HCT116 (cell line): ENCODE data around the gene RPL13A. TPM values are rescaled to one million over a fixed set of nuclear protein-coding genes. Genes with fewer than 3 reads are reported as not detected.

ENCODE experiments used
- ATAC-seq: fragments of 200-7000 bp; cut with Tn5 transposase; 2 replicates; pipeline ENCODE4 v1.9.1; 2020; ENCODE audit warnings: mild to moderate bottlenecking, moderate library complexity
- BruUV-seq: library from RNA; stranded (reverse); fragments of 400-500 nt; replicated peaks from 2 replicates; lab custom pipeline; 2021; lab: Mats Ljungman, UMichigan
- CTCF ChIA-PET: fragments of 300-600 bp; sonication (Branson Sonifier 250); formaldehyde crosslinking; loops from one replicate; lab custom pipeline; 2021; ENCODE audit warnings: antibody characterized with exemption; lab: Charles Lee
- POLR2A ChIA-PET: fragments of 300-600, 350-600 bp; sonication (Branson Sonifier 250); formaldehyde crosslinking; loops from one replicate; lab custom pipeline; 2021; ENCODE audit warnings: antibody characterized with exemption; lab: Charles Lee
- RAD21 ChIA-PET, 2 experiments: fragments of 300-600 bp; sonication (Branson Sonifier 250); formaldehyde crosslinking; loops; one replicate each; lab custom pipeline; 2023; ENCODE audit warnings: low total read pairs in 2 of 2; ENCODE audit not compliant: uncharacterized antibody in 2 of 2, unreplicated experiment in 2 of 2, low non-redundant PET in 1 of 2; lab: Charles Lee
- DNase-seq: peaks from one replicate; pipeline ENCODE4 v3.0.0-alpha.2; 2010; ENCODE audit warnings: low read depth, low spot score
- H2AFZ ChIP-seq: fragments of 200-600 bp; shearing (Covaris generic), sonication (generic); 2 replicates; pipeline ENCODE4 v1.6.1; 2017; ENCODE audit warnings: low read depth, mixed run types, mixed read lengths, antibody characterized with exemption, low read length; ENCODE audit not compliant: poor library complexity, severe bottlenecking
- H3K27ac ChIP-seq: 2 replicates; pipeline ENCODE4 v1.5.1; 2012; ENCODE audit warnings: low read depth, low read length
- H3K27me3 ChIP-seq: fragments of 200-600 bp; sonication (generic); 2 replicates; pipeline ENCODE4 v1.6.1; 2016; ENCODE audit warnings: mixed run types, low read length, mixed read lengths; ENCODE audit not compliant: insufficient read depth
- H3K36me3 ChIP-seq, 2 experiments: fragments of 200-500 bp in 1 of 2; fragments of 200-600 bp in 1 of 2; sonication (Bioruptor generic) in 1 of 2; sonication (generic) in 1 of 2; 2 replicates each; pipeline versions ENCODE4 v1.5.1 to v1.6.1; 2014 to 2016; ENCODE audit warnings: low read length in 2 of 2, inconsistent platforms in 1 of 2, mixed read lengths in 1 of 2, mixed run types in 1 of 2; ENCODE audit not compliant: insufficient read depth in 2 of 2, control insufficient read depth in 1 of 2
- H3K4me1 ChIP-seq, 2 experiments: fragments of 200-600 bp in 1 of 2; sonication (generic) in 1 of 2; 2 replicates each; pipeline versions ENCODE4 v1.5.1 to v1.6.1; 2012 to 2017; ENCODE audit warnings: low read length in 2 of 2, inconsistent platforms in 1 of 2, mild to moderate bottlenecking in 1 of 2, mixed read lengths in 1 of 2, mixed run types in 1 of 2, moderate library complexity in 1 of 2; ENCODE audit not compliant: insufficient read depth in 2 of 2, control insufficient read depth in 1 of 2
- H3K4me2 ChIP-seq: fragments of 200-600 bp; sonication (generic); 2 replicates; pipeline ENCODE4 v1.6.1; 2017; ENCODE audit warnings: mixed run types, low read length, mixed read lengths
- H3K4me3 ChIP-seq, 2 experiments: fragments of 200-600 bp in 1 of 2; sonication (generic) in 1 of 2; replicated peaks in 1 of 2; 2 replicates each; pipeline ENCODE4 v1.5.1; 2011 to 2016; ENCODE audit warnings: low read length in 2 of 2, control low read depth in 1 of 2, low read depth in 1 of 2, mild to moderate bottlenecking in 1 of 2, mixed read lengths in 1 of 2, mixed run types in 1 of 2
- H3K79me2 ChIP-seq: fragments of 200-600 bp; sonication (generic); 2 replicates; pipeline ENCODE4 v1.6.1; 2017; ENCODE audit warnings: mild to moderate bottlenecking, mixed run types, low read length, moderate library complexity, mixed read lengths; ENCODE audit not compliant: insufficient read depth
- H3K9ac ChIP-seq: fragments of 200-600 bp; sonication (generic); 2 replicates; pipeline ENCODE4 v1.6.1; 2016; ENCODE audit warnings: low read length, mixed read lengths
- H3K9me2 ChIP-seq: fragments of 200-600 bp; sonication (generic), shearing (Covaris generic); 2 replicates; pipeline ENCODE4 v1.6.1; 2017; ENCODE audit warnings: mixed run types, mild to moderate bottlenecking, moderate library complexity; ENCODE audit not compliant: insufficient read depth
- H3K9me3 ChIP-seq, 2 experiments: fragments of 200-500 bp in 1 of 2; fragments of 200-600 bp in 1 of 2; sonication (Bioruptor generic) in 1 of 2; sonication (generic) in 1 of 2; 2 replicates each; pipeline ENCODE4 v1.6.1; 2014 to 2017; ENCODE audit warnings: low read length in 2 of 2, mixed read lengths in 2 of 2, inconsistent platforms in 1 of 2, low read depth in 1 of 2, mild to moderate bottlenecking in 1 of 2, mixed run types in 1 of 2, moderate library complexity in 1 of 2; ENCODE audit not compliant: control insufficient read depth in 1 of 2, insufficient read depth in 1 of 2
- H4K20me1 ChIP-seq: fragments of 200-600 bp; sonication (generic), shearing (Covaris generic); 2 replicates; pipeline ENCODE4 v1.6.1; 2017; ENCODE audit warnings: mixed run types, mild to moderate bottlenecking, moderate library complexity; ENCODE audit not compliant: insufficient read depth
- JUND ChIP-seq: IDR thresholded peaks from 2 replicates; pipeline ENCODE4 v1.6.1; 2012
- SIN3A ChIP-seq: IDR thresholded peaks from 2 replicates; pipeline ENCODE4 v1.6.1; 2012; ENCODE audit warnings: low read depth
- ZFX ChIP-seq: fragments of 450-650 bp; IDR thresholded peaks from 2 replicates; pipeline ENCODE4 v1.6.1; 2017
- intact Hi-C: fragments of 100-400 bp; cut with micrococcal nuclease; formaldehyde crosslinking; loops from 2 replicates; pipeline ENCODE4 v1.10.0; 2022
- total RNA-seq: library from RNA; stranded (reverse); gene quantifications from one replicate; pipeline ENCODE4 v1.2.1, GENCODE V29; 2021; ENCODE audit not compliant: unreplicated experiment
- TF ChIP-seq, protein P1 (sequence below): IDR thresholded peaks from 2 replicates; pipeline ENCODE4 v1.6.1; 2012
- TF ChIP-seq, protein P2 (sequence below): IDR thresholded peaks from 2 replicates; pipeline ENCODE4 v1.6.1; 2011; ENCODE audit warnings: mild to moderate bottlenecking, low read length, moderate library complexity; ENCODE audit not compliant: insufficient replicate concordance; ENCODE audit errors: extremely low read depth

Gene RPL13A
- total RNA-seq, 1 experiment from 2014 or later: 3,719 TPM

DNA sequence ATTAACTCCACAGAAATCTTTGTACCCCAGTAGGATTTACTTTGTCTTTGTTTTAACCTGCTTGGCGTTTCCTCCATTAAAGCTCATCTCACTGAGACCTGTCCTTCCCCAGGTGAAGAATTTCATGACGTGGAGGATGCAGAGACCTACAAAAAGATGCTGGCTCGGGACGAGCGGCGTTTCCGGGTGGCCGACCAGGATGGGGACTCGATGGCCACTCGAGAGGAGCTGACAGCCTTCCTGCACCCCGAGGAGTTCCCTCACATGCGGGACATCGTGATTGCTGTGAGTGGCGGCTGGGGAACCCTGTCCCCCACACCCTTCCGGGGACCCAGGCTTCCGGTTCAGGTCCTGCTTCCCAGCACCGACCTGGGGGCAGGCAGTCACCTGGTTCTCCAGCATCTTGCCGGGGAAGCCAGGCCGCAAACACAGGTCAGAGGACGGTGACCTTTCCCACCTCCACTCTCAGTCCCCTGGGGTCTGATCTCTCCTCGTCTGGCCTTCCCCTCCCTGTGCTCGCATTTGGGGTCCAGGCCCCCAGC, 49.6 kb downstream of the RPL13A start:
- no peak overlapping the region for H3K27ac ChIP-seq
- no peaks in the 10 kb centered on the region for H3K27me3 ChIP-seq
- no peaks in the 10 kb centered on the region for H3K36me3 ChIP-seq
- no peak overlapping the region for H3K4me3 ChIP-seq
- no peak overlapping the region for H3K4me2 ChIP-seq
- ChIA-PET CTCF (interaction anchor here (2.4 kb wide), 1 partner anchor 10 kb away, joined by 11 read pairs; no protein-coding TSS in a partner anchor), POLR2A (no interaction called here), RAD21 (no interaction called here)
- intact Hi-C loops: no loop called here
- no peaks in the 10 kb centered on the region for H3K9me3 ChIP-seq
- H2AFZ ChIP-seq: no peak overlapping the region
- no peak overlapping the region for H3K9ac ChIP-seq
- H4K20me1 ChIP-seq: no peaks in the 10 kb centered on the region
- H3K9me2 ChIP-seq: no peaks in the 10 kb centered on the region
- ATAC-seq (no peak), DNase-seq (no peak)
- BruUV-seq: no TSS peak
- H3K79me2 ChIP-seq: no peaks in the 10 kb centered on the region
- peaks cover 0 to 10% of the 10 kb centered on the region in 2 experiments; a peak in 1 of 4 replicates for H3K4me1 ChIP-seq
- TF ChIP-seq SIN3A: no peak
- TF ChIP-seq, protein P1, sequence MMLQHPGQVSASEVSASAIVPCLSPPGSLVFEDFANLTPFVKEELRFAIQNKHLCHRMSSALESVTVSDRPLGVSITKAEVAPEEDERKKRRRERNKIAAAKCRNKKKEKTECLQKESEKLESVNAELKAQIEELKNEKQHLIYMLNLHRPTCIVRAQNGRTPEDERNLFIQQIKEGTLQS: no peak
- TF ChIP-seq, protein P2, sequence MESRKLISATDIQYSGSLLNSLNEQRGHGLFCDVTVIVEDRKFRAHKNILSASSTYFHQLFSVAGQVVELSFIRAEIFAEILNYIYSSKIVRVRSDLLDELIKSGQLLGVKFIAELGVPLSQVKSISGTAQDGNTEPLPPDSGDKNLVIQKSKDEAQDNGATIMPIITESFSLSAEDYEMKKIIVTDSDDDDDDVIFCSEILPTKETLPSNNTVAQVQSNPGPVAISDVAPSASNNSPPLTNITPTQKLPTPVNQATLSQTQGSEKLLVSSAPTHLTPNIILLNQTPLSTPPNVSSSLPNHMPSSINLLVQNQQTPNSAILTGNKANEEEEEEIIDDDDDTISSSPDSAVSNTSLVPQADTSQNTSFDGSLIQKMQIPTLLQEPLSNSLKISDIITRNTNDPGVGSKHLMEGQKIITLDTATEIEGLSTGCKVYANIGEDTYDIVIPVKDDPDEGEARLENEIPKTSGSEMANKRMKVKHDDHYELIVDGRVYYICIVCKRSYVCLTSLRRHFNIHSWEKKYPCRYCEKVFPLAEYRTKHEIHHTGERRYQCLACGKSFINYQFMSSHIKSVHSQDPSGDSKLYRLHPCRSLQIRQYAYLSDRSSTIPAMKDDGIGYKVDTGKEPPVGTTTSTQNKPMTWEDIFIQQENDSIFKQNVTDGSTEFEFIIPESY: no peak

DNA sequence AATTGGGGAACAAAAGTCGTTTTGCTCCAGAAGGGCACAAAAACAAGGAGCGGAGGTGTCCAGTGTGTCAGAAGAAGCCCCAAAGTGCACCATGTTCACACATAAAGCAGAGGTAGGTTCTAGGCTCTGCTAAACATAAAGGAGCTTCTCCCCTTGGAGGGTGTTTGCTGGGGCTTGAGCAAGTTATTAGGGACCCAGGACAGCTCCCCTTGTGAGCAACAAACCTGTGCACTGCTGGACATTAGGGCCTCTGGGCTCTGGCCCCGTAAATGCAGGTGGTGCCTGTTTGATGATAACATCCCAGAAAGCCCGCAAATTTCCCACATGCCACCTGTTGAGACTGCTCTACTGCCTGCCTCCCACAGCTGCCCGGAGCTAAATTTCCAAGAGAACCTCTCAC, 51.2 kb downstream of the RPL13A start:
- ChIA-PET POLR2A (no interaction called here), RAD21 (no interaction called here), CTCF (no interaction called here)
- H3K9ac ChIP-seq: no peak overlapping the region
- TF ChIP-seq ZFX: no peak
- TF ChIP-seq, protein P2: no peak
- TF ChIP-seq JUND: no peak
- intact Hi-C loops: no loop called here
- H3K9me3 ChIP-seq: no peaks in the 10 kb centered on the region
- no peak overlapping the region for H3K27ac ChIP-seq
- H3K9me2 ChIP-seq: no peaks in the 10 kb centered on the region
- DNase-seq: no peak
- no peaks in the 10 kb centered on the region for H3K79me2 ChIP-seq
- no peak overlapping the region for H2AFZ ChIP-seq
- no peak overlapping the region for H3K4me2 ChIP-seq
- no peaks in the 10 kb centered on the region for H3K36me3 ChIP-seq
- H3K27me3 ChIP-seq: no peaks in the 10 kb centered on the region
- peaks cover 0 to 5% of the 10 kb centered on the region in 2 experiments; a peak in 1 of 4 replicates for H3K4me1 ChIP-seq
- no peaks in the 10 kb centered on the region for H4K20me1 ChIP-seq
- no peak for ATAC-seq
- H3K4me3 ChIP-seq: no peak overlapping the region
- BruUV-seq: no TSS peak
